Measurements from ENCODE around the gene GABARAPL1. TPM values are rescaled to one million over a fixed set of nuclear protein-coding genes. Genes with fewer than 3 reads are reported as not detected.
A peak's percentile ranks its signal among the peaks of the same experiment; 100 is the strongest.
"Not testable (repeated sequence)": the region's sequence is repeated elsewhere in the genome, so short reads cannot be mapped to it uniquely, and the experiment has no call there.

GABARAPL1 gene
- total RNA-seq, 1 donor from 2014 or later = 215 TPM

- no peak for DNase-seq (ENCODE audit: low spot score)
These were observed 16.5 kb upstream of the GABARAPL1 start for GRCh38 chr12:10196210-10196609.

GRCh38 chr12:10197879-10198278, 14.8 kb upstream of the GABARAPL1 start:
- no peak for DNase-seq (ENCODE audit: low spot score)

GRCh38 chr12:10204495-10204894, 8.2 kb upstream of the GABARAPL1 start:
- DNase-seq (ENCODE audit: low spot score) = not testable (repeated sequence)

GRCh38 chr12:10205220-10205807, 7.4 kb upstream of the GABARAPL1 start:
- no peak for DNase-seq (ENCODE audit: low spot score)

GRCh38 chr12:10207136-10207535, 5.5 kb upstream of the GABARAPL1 start:
- DNase-seq (ENCODE audit: low spot score) = no peak

GRCh38 chr12:10210225-10210624, 2.5 kb upstream of the GABARAPL1 start:
- DNase-seq (ENCODE audit: low spot score) = no peak

GRCh38 chr12:10211101-10211939, 1.4 kb upstream of the GABARAPL1 start:
- DNase-seq (ENCODE audit: low spot score) = no peak

GRCh38 chr12:10211940-10212738, 538 bp upstream of the GABARAPL1 start:
- DNase-seq (ENCODE audit: low spot score) = peak; percentile 100

- DNase-seq (ENCODE audit: low spot score) = peak; percentile 93
These were observed 775 bp downstream of the GABARAPL1 start for GRCh38 chr12:10213168-10214135.

GRCh38 chr12:10214136-10214894, 1.6 kb downstream of the GABARAPL1 start:
- no peak for DNase-seq (ENCODE audit: low spot score)

GRCh38 chr12:10214895-10215267, 2.2 kb downstream of the GABARAPL1 start:
- no peak for DNase-seq (ENCODE audit: low spot score)

- DNase-seq (ENCODE audit: low spot score) = no peak
These were observed 2.8 kb downstream of the GABARAPL1 start for GRCh38 chr12:10215436-10215835.

- not testable (repeated sequence) for DNase-seq (ENCODE audit: low spot score)
These were observed 3.3 kb downstream of the GABARAPL1 start for GRCh38 chr12:10215946-10216345.

GRCh38 chr12:10218021-10218420, 5.3 kb downstream of the GABARAPL1 start:
- no peak for DNase-seq (ENCODE audit: low spot score)

GRCh38 chr12:10220398-10221077, 7.9 kb downstream of the GABARAPL1 start:
- no peak for DNase-seq (ENCODE audit: low spot score)

GRCh38 chr12:10221846-10222245, 9.2 kb downstream of the GABARAPL1 start:
- DNase-seq (ENCODE audit: low spot score) = no peak

- no peak for DNase-seq (ENCODE audit: low spot score)
These were observed 10.5 kb downstream of the GABARAPL1 start for GRCh38 chr12:10223208-10223607.

- DNase-seq (ENCODE audit: low spot score) = not testable (repeated sequence)
These were observed 12.7 kb downstream of the GABARAPL1 start for GRCh38 chr12:10225426-10225825.

- no peak for DNase-seq (ENCODE audit: low spot score)
These were observed 13.4 kb downstream of the GABARAPL1 start for GRCh38 chr12:10226086-10226485.
